Mammary epithelial cell (primary cell): Measurements from ENCODE around the gene DCP2.

Source experiments
- CTCF ChIP-seq, 2 donors: IDR thresholded peaks in 1 of 2; conservative IDR thresholded peaks in 1 of 2; 2 replicates each; pipeline ENCODE4 v1.5.1; 2011 to 2012; ENCODE audit warnings: inconsistent platforms in 2 of 2, low read length in 2 of 2, mild to moderate bottlenecking in 2 of 2, control low read depth in 1 of 2, low read depth in 1 of 2; ENCODE audit not compliant: insufficient read depth in 1 of 2; ENCODE audit errors: extremely low read depth in 1 of 2
- EZH2 ChIP-seq: IDR thresholded peaks from 2 replicates; pipeline ENCODE4 v1.6.1; 2012; ENCODE audit warnings: low read length, inconsistent platforms, borderline replicate concordance

- TF ChIP-seq EZH2 (no peak), CTCF (conservative IDR thresholded peaks at IDR 0.05 in 1 of 2, IDR thresholded peaks at IDR 0.05 in 1 of 2; ENCODE audit: extremely low read depth in 1 of 2, insufficient read depth in 1 of 2, low read depth in 1 of 2, low read length in 2 of 2) (no peak)
Observed at GRCh38 chr5:113065626-113066025, 89.0 kb downstream of the DCP2 start.
